Liver (tissue), 9 donors: ENCODE results near the gene MS4A1. TPM values are rescaled to one million over a fixed set of nuclear protein-coding genes. Genes with fewer than 3 reads are reported as not detected.

ENCODE experiments used
- DNase-seq: peaks from one replicate; pipeline ENCODE4 v3.0.0-alpha.2; 2017; ENCODE audit warnings: low spot score
- H3K27ac ChIP-seq, 2 donors: one replicate each; pipeline ENCODE4 v1.7.0; 2013; ENCODE audit warnings: inconsistent platforms in 2 of 2, low read length in 2 of 2, control low read depth in 1 of 2, low read depth in 1 of 2, mild to moderate bottlenecking in 1 of 2
- H3K27me3 ChIP-seq, 4 donors: one replicate each; pipeline versions ENCODE4 v1.6.1 to v1.7.0; 2013; ENCODE audit warnings: low read length in 3 of 4, inconsistent platforms in 1 of 4, mild to moderate bottlenecking in 1 of 4, moderate library complexity in 1 of 4; ENCODE audit not compliant: control insufficient read depth in 4 of 4, insufficient read depth in 4 of 4
- H3K36me3 ChIP-seq, 4 donors: one replicate each; pipeline versions ENCODE4 v1.6.1 to v1.7.0; 2013; ENCODE audit warnings: low read length in 3 of 4, mild to moderate bottlenecking in 3 of 4, low read depth in 1 of 4, moderate library complexity in 1 of 4; ENCODE audit not compliant: control insufficient read depth in 4 of 4, insufficient read depth in 3 of 4
- H3K4me1 ChIP-seq, 4 donors: one replicate each; pipeline versions ENCODE4 v1.6.1 to v1.7.0; 2013; ENCODE audit warnings: low read length in 3 of 4, mild to moderate bottlenecking in 3 of 4, moderate library complexity in 1 of 4; ENCODE audit not compliant: control insufficient read depth in 4 of 4, insufficient read depth in 4 of 4
- H3K4me3 ChIP-seq, 3 donors: one replicate each; pipeline versions ENCODE4 v1.6.1 to v1.7.0; 2013; ENCODE audit warnings: low read length in 3 of 3, control low read depth in 1 of 3, low read depth in 1 of 3, mild to moderate bottlenecking in 1 of 3
- H3K9ac ChIP-seq, 2 donors: one replicate each; pipeline ENCODE4 v1.7.0; 2013; ENCODE audit warnings: low read length in 2 of 2, mild to moderate bottlenecking in 2 of 2, moderate library complexity in 2 of 2, control low read depth in 1 of 2, low read depth in 1 of 2
- H3K9me3 ChIP-seq, 4 donors: one replicate each; pipeline versions ENCODE4 v1.6.1 to v1.7.0; 2013; ENCODE audit warnings: low read length in 3 of 4; ENCODE audit not compliant: control insufficient read depth in 4 of 4
- FOXA1 ChIP-seq: IDR thresholded peaks from 2 replicates; pipeline ENCODE4 v1.6.1; 2016; ENCODE audit warnings: antibody characterized with exemption
- FOXA2 ChIP-seq: IDR thresholded peaks from 2 replicates; pipeline ENCODE4 v1.6.1; 2016; ENCODE audit warnings: antibody characterized with exemption
- HNF4A ChIP-seq, 2 donors: conservative IDR thresholded peaks; 2 replicates each; pipeline ENCODE4 v1.6.1; 2016; ENCODE audit warnings: antibody characterized with exemption in 2 of 2, mild to moderate bottlenecking in 2 of 2
- HNF4G ChIP-seq: IDR thresholded peaks from 2 replicates; pipeline ENCODE4 v1.6.1; 2016; ENCODE audit warnings: antibody characterized with exemption
- JUND ChIP-seq, 2 donors: IDR thresholded peaks; 2 replicates each; pipeline ENCODE4 v1.6.1; 2016; ENCODE audit warnings: antibody characterized with exemption in 2 of 2
- NR2F2 ChIP-seq: IDR thresholded peaks from 2 replicates; pipeline ENCODE4 v1.6.1; 2016; ENCODE audit warnings: antibody characterized with exemption
- RAD21 ChIP-seq, 2 donors: IDR thresholded peaks; 2 replicates each; pipeline ENCODE4 v1.6.1; 2016; ENCODE audit warnings: antibody characterized with exemption in 2 of 2, mild to moderate bottlenecking in 2 of 2
- RXRA ChIP-seq, 2 donors: IDR thresholded peaks; 2 replicates each; pipeline ENCODE4 v1.6.1; 2017 to 2018; ENCODE audit warnings: antibody characterized with exemption in 2 of 2, mild to moderate bottlenecking in 1 of 2
- SP1 ChIP-seq: IDR thresholded peaks from 2 replicates; pipeline ENCODE4 v1.6.1; 2018; ENCODE audit warnings: antibody characterized with exemption, mild to moderate bottlenecking
- TAF1 ChIP-seq: conservative IDR thresholded peaks from 2 replicates; pipeline ENCODE4 v1.6.1; 2016; ENCODE audit warnings: antibody characterized with exemption, mild to moderate bottlenecking
- YY1 ChIP-seq: IDR thresholded peaks from 2 replicates; pipeline ENCODE4 v1.6.1; 2016; ENCODE audit warnings: antibody characterized with exemption, mild to moderate bottlenecking
- WGBS: extraction: QIAGEN DNeasy Blood & Tissue Kit; methylation state at CpG from one replicate; pipeline ENCODE4 v1.1.7; 2013; 5-methylcytosine and 5-hydroxymethylcytosine counted together
- polyA plus RNA-seq, 2 donors: library from polyadenylated mRNA; stranded (reverse) in 1 of 2; unstranded in 1 of 2; fragments of 200-250 nt in 1 of 2; fragments of >200 nt in 1 of 2; fragmentation: Nextera tagmentation in 1 of 2; extraction: Ambion mirVana in 1 of 2; gene quantifications; one replicate each; pipeline versions ENCODE4 v1.2.1 to v1.2.3, GENCODE V29; 2013 to 2015
- total RNA-seq, 2 donors: library from RNA; depleted of rRNA; stranded (reverse); fragments of >200 nt; gene quantifications; one replicate each; pipeline ENCODE4 v1.2.3, GENCODE V29; 2014
- TF ChIP-seq, protein P1 (sequence below): IDR thresholded peaks from 2 replicates; pipeline ENCODE4 v1.6.1; 2016; ENCODE audit warnings: antibody characterized with exemption
- TF ChIP-seq, protein P2 (sequence below): fragments of 150-350 bp; IDR thresholded peaks from 2 replicates; pipeline ENCODE4 v1.5.1; 2017; ENCODE audit warnings: improper control_type of control experiment, low read depth, low read length; ENCODE audit not compliant: missing input control
- TF ChIP-seq, protein P3 (sequence below): IDR thresholded peaks from 2 replicates; pipeline ENCODE4 v1.6.1; 2016; ENCODE audit warnings: antibody characterized with exemption
- TF ChIP-seq, protein P4 (sequence below): IDR thresholded peaks from 2 replicates; pipeline ENCODE4 v1.6.1; 2016; ENCODE audit warnings: antibody characterized with exemption, mild to moderate bottlenecking
- TF ChIP-seq, protein P5 (sequence below): IDR thresholded peaks from 2 replicates; pipeline ENCODE4 v1.6.1; 2016; ENCODE audit warnings: antibody characterized with exemption
- donor health status: healthy.
- donor health status: healthy.
- donor health status: healthy.
- donor health status: healthy.
- donor health status: healthy.

Gene MS4A1
- total and polyA plus RNA-seq, 4 donors = 0.12 to 3.3 (median 1.2) TPM

DNA sequence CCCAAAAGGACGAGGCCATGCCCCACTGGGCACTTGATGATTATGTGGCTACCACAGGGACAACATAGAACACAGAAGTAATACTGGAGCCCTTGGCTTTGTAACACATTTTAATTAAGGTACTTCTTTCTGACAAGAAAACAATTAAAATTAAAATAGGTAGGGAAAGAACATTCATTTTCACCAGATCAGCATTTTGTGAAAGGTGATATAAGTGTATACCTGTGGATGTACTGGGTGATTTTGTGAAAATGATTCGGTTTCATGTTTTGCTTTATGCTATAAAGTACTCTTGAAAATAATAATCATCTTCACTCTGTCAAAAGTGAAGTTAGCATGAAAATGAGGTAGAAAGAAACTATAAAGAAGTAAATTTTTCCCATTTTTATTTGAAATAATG is 37.8 kb downstream of the MS4A1 start:
- TF ChIP-seq, protein P1, sequence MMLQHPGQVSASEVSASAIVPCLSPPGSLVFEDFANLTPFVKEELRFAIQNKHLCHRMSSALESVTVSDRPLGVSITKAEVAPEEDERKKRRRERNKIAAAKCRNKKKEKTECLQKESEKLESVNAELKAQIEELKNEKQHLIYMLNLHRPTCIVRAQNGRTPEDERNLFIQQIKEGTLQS = no peak
- TF ChIP-seq, protein P2, sequence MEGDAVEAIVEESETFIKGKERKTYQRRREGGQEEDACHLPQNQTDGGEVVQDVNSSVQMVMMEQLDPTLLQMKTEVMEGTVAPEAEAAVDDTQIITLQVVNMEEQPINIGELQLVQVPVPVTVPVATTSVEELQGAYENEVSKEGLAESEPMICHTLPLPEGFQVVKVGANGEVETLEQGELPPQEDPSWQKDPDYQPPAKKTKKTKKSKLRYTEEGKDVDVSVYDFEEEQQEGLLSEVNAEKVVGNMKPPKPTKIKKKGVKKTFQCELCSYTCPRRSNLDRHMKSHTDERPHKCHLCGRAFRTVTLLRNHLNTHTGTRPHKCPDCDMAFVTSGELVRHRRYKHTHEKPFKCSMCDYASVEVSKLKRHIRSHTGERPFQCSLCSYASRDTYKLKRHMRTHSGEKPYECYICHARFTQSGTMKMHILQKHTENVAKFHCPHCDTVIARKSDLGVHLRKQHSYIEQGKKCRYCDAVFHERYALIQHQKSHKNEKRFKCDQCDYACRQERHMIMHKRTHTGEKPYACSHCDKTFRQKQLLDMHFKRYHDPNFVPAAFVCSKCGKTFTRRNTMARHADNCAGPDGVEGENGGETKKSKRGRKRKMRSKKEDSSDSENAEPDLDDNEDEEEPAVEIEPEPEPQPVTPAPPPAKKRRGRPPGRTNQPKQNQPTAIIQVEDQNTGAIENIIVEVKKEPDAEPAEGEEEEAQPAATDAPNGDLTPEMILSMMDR = no peak
- TF ChIP-seq YY1 = no peak
- no peak for TF ChIP-seq RAD21 (IDR thresholded peaks at IDR 0.05)
- TF ChIP-seq, protein P3, sequence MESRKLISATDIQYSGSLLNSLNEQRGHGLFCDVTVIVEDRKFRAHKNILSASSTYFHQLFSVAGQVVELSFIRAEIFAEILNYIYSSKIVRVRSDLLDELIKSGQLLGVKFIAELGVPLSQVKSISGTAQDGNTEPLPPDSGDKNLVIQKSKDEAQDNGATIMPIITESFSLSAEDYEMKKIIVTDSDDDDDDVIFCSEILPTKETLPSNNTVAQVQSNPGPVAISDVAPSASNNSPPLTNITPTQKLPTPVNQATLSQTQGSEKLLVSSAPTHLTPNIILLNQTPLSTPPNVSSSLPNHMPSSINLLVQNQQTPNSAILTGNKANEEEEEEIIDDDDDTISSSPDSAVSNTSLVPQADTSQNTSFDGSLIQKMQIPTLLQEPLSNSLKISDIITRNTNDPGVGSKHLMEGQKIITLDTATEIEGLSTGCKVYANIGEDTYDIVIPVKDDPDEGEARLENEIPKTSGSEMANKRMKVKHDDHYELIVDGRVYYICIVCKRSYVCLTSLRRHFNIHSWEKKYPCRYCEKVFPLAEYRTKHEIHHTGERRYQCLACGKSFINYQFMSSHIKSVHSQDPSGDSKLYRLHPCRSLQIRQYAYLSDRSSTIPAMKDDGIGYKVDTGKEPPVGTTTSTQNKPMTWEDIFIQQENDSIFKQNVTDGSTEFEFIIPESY = no peak
- TF ChIP-seq NR2F2 = no peak
- TF ChIP-seq FOXA1 = no peak
- no peak for TF ChIP-seq RXRA (IDR thresholded peaks at IDR 0.05)
- TF ChIP-seq JUND (IDR thresholded peaks at IDR 0.05) = no peak
- TF ChIP-seq HNF4A (conservative IDR thresholded peaks at IDR 0.05) = no peak
- TF ChIP-seq, protein P4, sequence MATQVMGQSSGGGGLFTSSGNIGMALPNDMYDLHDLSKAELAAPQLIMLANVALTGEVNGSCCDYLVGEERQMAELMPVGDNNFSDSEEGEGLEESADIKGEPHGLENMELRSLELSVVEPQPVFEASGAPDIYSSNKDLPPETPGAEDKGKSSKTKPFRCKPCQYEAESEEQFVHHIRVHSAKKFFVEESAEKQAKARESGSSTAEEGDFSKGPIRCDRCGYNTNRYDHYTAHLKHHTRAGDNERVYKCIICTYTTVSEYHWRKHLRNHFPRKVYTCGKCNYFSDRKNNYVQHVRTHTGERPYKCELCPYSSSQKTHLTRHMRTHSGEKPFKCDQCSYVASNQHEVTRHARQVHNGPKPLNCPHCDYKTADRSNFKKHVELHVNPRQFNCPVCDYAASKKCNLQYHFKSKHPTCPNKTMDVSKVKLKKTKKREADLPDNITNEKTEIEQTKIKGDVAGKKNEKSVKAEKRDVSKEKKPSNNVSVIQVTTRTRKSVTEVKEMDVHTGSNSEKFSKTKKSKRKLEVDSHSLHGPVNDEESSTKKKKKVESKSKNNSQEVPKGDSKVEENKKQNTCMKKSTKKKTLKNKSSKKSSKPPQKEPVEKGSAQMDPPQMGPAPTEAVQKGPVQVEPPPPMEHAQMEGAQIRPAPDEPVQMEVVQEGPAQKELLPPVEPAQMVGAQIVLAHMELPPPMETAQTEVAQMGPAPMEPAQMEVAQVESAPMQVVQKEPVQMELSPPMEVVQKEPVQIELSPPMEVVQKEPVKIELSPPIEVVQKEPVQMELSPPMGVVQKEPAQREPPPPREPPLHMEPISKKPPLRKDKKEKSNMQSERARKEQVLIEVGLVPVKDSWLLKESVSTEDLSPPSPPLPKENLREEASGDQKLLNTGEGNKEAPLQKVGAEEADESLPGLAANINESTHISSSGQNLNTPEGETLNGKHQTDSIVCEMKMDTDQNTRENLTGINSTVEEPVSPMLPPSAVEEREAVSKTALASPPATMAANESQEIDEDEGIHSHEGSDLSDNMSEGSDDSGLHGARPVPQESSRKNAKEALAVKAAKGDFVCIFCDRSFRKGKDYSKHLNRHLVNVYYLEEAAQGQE = no peak
- TF ChIP-seq, protein P5, sequence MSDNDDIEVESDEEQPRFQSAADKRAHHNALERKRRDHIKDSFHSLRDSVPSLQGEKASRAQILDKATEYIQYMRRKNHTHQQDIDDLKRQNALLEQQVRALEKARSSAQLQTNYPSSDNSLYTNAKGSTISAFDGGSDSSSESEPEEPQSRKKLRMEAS = no peak
- TF ChIP-seq TAF1 = no peak
- TF ChIP-seq SP1 = no peak
- no peak for TF ChIP-seq FOXA2
- WGBS = 80% methylated on average over 2 of the region's 2 CpGs
- H3K27ac ChIP-seq = no peak overlapping the region
- no peaks in the 10 kb centered on the region for H3K36me3 ChIP-seq
- H3K4me3 ChIP-seq = no peak overlapping the region
- H3K4me1 ChIP-seq = no peaks in the 10 kb centered on the region
- H3K9me3 ChIP-seq = no peaks in the 10 kb centered on the region
- DNase-seq = no peak
- no peak overlapping the region for H3K9ac ChIP-seq
- H3K27me3 ChIP-seq = peaks cover 0 to 7% (median 0%) of the 10 kb centered on the region in 4 donors

DNA sequence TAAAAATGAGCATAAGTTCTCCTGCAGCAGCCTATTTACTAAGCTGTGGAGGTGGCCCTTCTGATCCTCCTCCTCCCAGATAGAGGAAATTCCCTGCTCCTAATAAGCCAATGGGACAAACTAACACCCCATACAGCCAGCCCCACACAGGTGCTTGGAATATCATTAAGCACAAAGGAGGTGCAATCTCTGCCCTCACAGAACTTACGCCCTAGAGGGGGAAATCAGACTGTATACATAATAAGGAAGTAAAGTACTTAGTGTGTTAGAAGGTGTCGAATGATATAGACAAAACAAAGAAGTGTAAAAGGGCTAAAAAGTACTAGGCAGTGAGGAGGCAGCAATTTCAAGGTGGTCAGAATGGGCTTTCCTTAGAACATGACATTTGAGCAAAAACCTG is 42.8 kb downstream of the MS4A1 start:
- no peak overlapping the region for H3K4me3 ChIP-seq
- no peak for TF ChIP-seq RXRA (IDR thresholded peaks at IDR 0.05)
- TF ChIP-seq, protein P5 = no peak
- TF ChIP-seq, protein P2 = no peak
- TF ChIP-seq HNF4G = no peak
- no peak for TF ChIP-seq HNF4A (conservative IDR thresholded peaks at IDR 0.05)
- TF ChIP-seq, protein P1 = no peak
- no peak for TF ChIP-seq FOXA1
- TF ChIP-seq FOXA2 = no peak
- 66% methylated on average over 2 of the region's 2 CpGs for WGBS
- H3K9ac ChIP-seq = no peak overlapping the region
- H3K4me1 ChIP-seq = no peaks in the 10 kb centered on the region
- no peaks in the 10 kb centered on the region for H3K36me3 ChIP-seq
- no peak overlapping the region for H3K27ac ChIP-seq
- H3K9me3 ChIP-seq = no peaks in the 10 kb centered on the region
- H3K27me3 ChIP-seq = peaks cover 0 to 7% (median 0%) of the 10 kb centered on the region in 4 donors
- no peak for DNase-seq
